Hepatocyte (in vitro differentiated cells): ENCODE data around the gene ZNF462. TPM values are rescaled to one million over a fixed set of nuclear protein-coding genes. Genes with fewer than 3 reads are reported as not detected.

Experiments used
- DNase-seq: peaks from one replicate; pipeline ENCODE4 v3.0.0-alpha.2; 2016; ENCODE audit warnings: low spot score
- H2AFZ ChIP-seq: fragments of 200-600 bp; sonication (generic); 2 replicates; pipeline ENCODE4 v1.6.0; 2016; ENCODE audit warnings: antibody characterized with exemption, mild to moderate bottlenecking
- H3K27ac ChIP-seq: fragments of 200-600 bp; sonication (generic); 2 replicates; pipeline ENCODE4 v1.5.1; 2016; ENCODE audit warnings: mild to moderate bottlenecking
- H3K27me3 ChIP-seq: fragments of 200-600 bp; sonication (generic); 2 replicates; pipeline ENCODE4 v1.6.1; 2016
- H3K36me3 ChIP-seq: fragments of 200-600 bp; sonication (generic); replicated peaks from 2 replicates; pipeline ENCODE4 v1.5.1; 2016; ENCODE audit warnings: low read depth; ENCODE audit not compliant: insufficient read depth
- H3K4me1 ChIP-seq: fragments of 200-600 bp; sonication (generic); 2 replicates; pipeline ENCODE4 v1.5.1; 2016; ENCODE audit warnings: mild to moderate bottlenecking, moderate library complexity; ENCODE audit not compliant: insufficient read depth
- H3K4me2 ChIP-seq: fragments of 200-600 bp; sonication (generic); 2 replicates; pipeline ENCODE4 v1.6.0; 2016
- H3K4me3 ChIP-seq: fragments of 200-600 bp; sonication (generic); 2 replicates; pipeline ENCODE4 v1.5.1; 2016; ENCODE audit warnings: mild to moderate bottlenecking
- H3K79me2 ChIP-seq: fragments of 200-600 bp; sonication (generic); 2 replicates; pipeline ENCODE4 v1.6.0; 2017; ENCODE audit warnings: mild to moderate bottlenecking
- H3K9me2 ChIP-seq: fragments of 200-600 bp; sonication (generic); replicated peaks from 2 replicates; pipeline ENCODE4 v1.6.0; 2017; ENCODE audit warnings: mild to moderate bottlenecking; ENCODE audit not compliant: insufficient read depth
- H3K9me3 ChIP-seq: fragments of 200-600 bp; sonication (generic); 2 replicates; pipeline ENCODE4 v1.5.1; 2016; ENCODE audit warnings: low read depth, mild to moderate bottlenecking
- H4K20me1 ChIP-seq: fragments of 200-600 bp; sonication (generic); 2 replicates; pipeline ENCODE4 v1.6.0; 2016; ENCODE audit warnings: mild to moderate bottlenecking; ENCODE audit not compliant: insufficient read depth, poor library complexity, severe bottlenecking
- EZH2 ChIP-seq: fragments of 200-600 bp; sonication (generic); IDR thresholded peaks from 2 replicates; pipeline ENCODE4 v1.6.1; 2016; ENCODE audit warnings: antibody characterized with exemption, mild to moderate bottlenecking, borderline replicate concordance
- EZH2phosphoT487 ChIP-seq: fragments of 200-600 bp; sonication (generic); IDR thresholded peaks from one replicate; pipeline ENCODE4 v1.6.1; 2018; ENCODE audit warnings: antibody characterized with exemption, mild to moderate bottlenecking, low read depth, moderate library complexity; ENCODE audit not compliant: unreplicated experiment, severe bottlenecking
- WGBS: methylation state at CpG from one replicate; pipeline ENCODE4 v1.1.6; 2016; ENCODE audit warnings: low lambda C conversion rate; ENCODE audit errors: missing lambda C conversion rate; 5-methylcytosine and 5-hydroxymethylcytosine counted together
- polyA plus RNA-seq: library from polyadenylated mRNA; unstranded; fragments of >200 nt; fragmentation: Nextera tagmentation; extraction: Ambion mirVana; gene quantifications from 2 replicates; pipeline ENCODE4 v1.2.1, GENCODE V29; 2016
- total RNA-seq: library from RNA; depleted of rRNA; stranded (reverse); fragments of >200 nt; gene quantifications from 2 replicates; pipeline ENCODE4 v1.2.3, GENCODE V29; 2014
- TF ChIP-seq, protein P1 (sequence below): fragments of 200-600 bp; sonication (generic); IDR thresholded peaks from 2 replicates; pipeline ENCODE4 v1.5.1; 2016; ENCODE audit warnings: antibody characterized with exemption, mild to moderate bottlenecking; ENCODE audit not compliant: poor library complexity

ZNF462 gene
- total and polyA plus RNA-seq, 2 experiments from 2014 or later, result 7.8 to 27.5 TPM

DNA sequence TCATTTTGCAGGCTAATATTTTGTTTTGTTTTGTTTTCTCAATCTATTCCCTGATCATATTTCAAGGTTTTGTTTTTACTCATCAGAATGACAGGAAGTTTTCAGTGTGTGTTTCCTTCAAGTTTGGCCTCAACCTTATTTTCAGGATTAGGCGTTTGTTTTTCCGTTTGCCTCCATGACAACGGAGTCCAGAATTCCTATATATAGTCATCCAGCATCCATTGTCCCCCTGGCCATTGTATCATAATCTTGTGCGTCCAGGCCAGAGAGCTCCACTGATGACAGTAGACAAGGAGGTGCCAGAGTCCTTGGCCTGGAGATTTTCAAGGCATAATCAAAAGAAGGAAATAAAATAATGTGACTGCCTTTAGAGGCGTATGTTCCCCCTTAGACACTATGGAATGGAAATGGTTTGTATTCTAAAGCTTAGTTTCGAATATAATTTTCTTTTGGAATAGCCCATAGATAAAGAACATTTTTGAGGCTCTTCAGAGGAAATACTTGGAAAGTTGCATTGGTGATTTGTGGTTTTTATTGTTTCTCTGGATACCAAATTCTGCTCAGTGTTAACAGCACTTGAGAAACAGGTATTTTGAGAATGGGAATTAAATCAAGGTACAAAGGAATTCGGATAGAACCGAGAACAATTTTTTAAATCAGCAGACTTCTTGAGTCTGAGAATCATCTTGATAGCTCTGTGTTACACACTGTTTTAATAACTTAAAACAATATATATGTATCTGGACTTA is 99.8 kb downstream of the ZNF462 start:
- peaks cover 6% of the 10 kb centered on the region for H3K79me2 ChIP-seq
- no peaks in the 10 kb centered on the region for H3K9me2 ChIP-seq
- H3K27me3 ChIP-seq, result no peaks in the 10 kb centered on the region
- H3K9me3 ChIP-seq, result no peaks in the 10 kb centered on the region
- no peak overlapping the region for H2AFZ ChIP-seq
- no peak for TF ChIP-seq EZH2
- TF ChIP-seq EZH2phosphoT487, result no peak
- TF ChIP-seq, protein P1, sequence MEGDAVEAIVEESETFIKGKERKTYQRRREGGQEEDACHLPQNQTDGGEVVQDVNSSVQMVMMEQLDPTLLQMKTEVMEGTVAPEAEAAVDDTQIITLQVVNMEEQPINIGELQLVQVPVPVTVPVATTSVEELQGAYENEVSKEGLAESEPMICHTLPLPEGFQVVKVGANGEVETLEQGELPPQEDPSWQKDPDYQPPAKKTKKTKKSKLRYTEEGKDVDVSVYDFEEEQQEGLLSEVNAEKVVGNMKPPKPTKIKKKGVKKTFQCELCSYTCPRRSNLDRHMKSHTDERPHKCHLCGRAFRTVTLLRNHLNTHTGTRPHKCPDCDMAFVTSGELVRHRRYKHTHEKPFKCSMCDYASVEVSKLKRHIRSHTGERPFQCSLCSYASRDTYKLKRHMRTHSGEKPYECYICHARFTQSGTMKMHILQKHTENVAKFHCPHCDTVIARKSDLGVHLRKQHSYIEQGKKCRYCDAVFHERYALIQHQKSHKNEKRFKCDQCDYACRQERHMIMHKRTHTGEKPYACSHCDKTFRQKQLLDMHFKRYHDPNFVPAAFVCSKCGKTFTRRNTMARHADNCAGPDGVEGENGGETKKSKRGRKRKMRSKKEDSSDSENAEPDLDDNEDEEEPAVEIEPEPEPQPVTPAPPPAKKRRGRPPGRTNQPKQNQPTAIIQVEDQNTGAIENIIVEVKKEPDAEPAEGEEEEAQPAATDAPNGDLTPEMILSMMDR, result no peak
- no peak overlapping the region for H3K4me2 ChIP-seq
- no peak for DNase-seq
- H4K20me1 ChIP-seq, result no peaks in the 10 kb centered on the region
- H3K36me3 ChIP-seq, result no peaks in the 10 kb centered on the region
- WGBS, result 93% methylated on average over 8 of the region's 8 CpGs
- no peaks in the 10 kb centered on the region for H3K4me1 ChIP-seq
- H3K4me3 ChIP-seq, result no peak overlapping the region
- no peak overlapping the region for H3K27ac ChIP-seq

DNA sequence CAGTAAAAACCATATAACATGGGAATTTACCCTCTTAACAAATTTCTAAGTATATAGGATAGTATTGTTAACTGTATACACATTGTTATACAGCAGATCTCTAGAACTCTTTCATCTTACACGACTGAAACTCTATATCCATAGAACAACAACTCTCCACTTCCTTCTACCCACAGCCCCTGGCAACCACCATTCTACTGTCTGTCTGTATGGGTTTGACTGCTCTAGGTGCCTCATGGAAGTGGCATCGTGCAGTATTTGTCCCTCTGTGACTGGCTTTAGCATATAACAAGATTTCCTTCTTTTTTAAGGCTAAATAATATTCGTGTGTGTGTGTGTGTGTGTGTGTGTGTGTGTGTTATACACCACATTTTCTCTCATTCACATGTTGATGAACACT is 100.7 kb downstream of the ZNF462 start:
- no peak overlapping the region for H3K4me2 ChIP-seq
- no peaks in the 10 kb centered on the region for H3K4me1 ChIP-seq
- H2AFZ ChIP-seq, result no peak overlapping the region
- TF ChIP-seq EZH2phosphoT487, result no peak
- TF ChIP-seq, protein P1, result no peak
- DNase-seq, result no peak
- 80% methylated on average over 3 of the region's 3 CpGs for WGBS
- peaks cover 6% of the 10 kb centered on the region for H3K79me2 ChIP-seq
- no peaks in the 10 kb centered on the region for H3K9me3 ChIP-seq
- no peaks in the 10 kb centered on the region for H3K36me3 ChIP-seq
- no peaks in the 10 kb centered on the region for H3K27me3 ChIP-seq
- no peaks in the 10 kb centered on the region for H4K20me1 ChIP-seq
- H3K4me3 ChIP-seq, result no peak overlapping the region
- no peak overlapping the region for H3K27ac ChIP-seq
- H3K9me2 ChIP-seq, result no peaks in the 10 kb centered on the region

DNA sequence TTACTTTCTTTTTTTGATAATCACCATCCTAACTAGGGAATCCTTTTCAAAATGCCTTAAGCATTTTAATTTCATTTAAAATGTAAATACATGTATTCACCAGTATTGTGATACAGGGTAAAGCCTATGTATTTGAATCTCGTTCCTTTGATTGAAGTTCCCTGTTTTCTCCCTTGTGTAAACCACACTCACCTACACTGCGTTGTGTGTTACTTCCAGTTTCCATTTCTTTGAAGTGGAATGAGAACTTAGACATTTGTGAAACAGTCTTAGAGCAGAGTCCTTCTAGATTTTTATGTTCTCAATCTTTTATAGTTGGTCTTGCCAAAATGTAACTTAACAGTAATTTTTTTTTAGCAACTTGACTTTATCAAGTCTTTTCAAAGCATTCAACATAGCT is 101.4 kb downstream of the ZNF462 start:
- no peak overlapping the region for H3K4me2 ChIP-seq
- H3K79me2 ChIP-seq, result peaks cover 6% of the 10 kb centered on the region
- no peak for DNase-seq
- H3K27ac ChIP-seq, result no peak overlapping the region
- H3K27me3 ChIP-seq, result no peaks in the 10 kb centered on the region
- no peaks in the 10 kb centered on the region for H3K4me1 ChIP-seq
- no peak for TF ChIP-seq EZH2
- no peak for TF ChIP-seq EZH2phosphoT487
- TF ChIP-seq, protein P1, result no peak
- H2AFZ ChIP-seq, result no peak overlapping the region
- no peaks in the 10 kb centered on the region for H3K36me3 ChIP-seq
- no peaks in the 10 kb centered on the region for H3K9me2 ChIP-seq
- H3K4me3 ChIP-seq, result no peak overlapping the region
- no peaks in the 10 kb centered on the region for H3K9me3 ChIP-seq
- WGBS, result 92% methylated on average over 2 of the region's 2 CpGs
- H4K20me1 ChIP-seq, result no peaks in the 10 kb centered on the region
